SKM-1 treated with dmso at 0.1 percent for 144 hours (cell line): ENCODE measurements around the gene FOXD2.

Experiments
- DNase-seq: peaks from one replicate; lab custom pipeline; 2025; ENCODE audit not compliant: unreplicated experiment; lab: John Stamatoyannopoulos, UW

FOXD2 gene

GRCh38 chr1:47459253-47459788, 21.5 kb downstream of the FOXD2 start:
- DNase-seq, result no peak

GRCh38 chr1:47460040-47460439, 22.2 kb downstream of the FOXD2 start:
- no peak for DNase-seq

- no peak for DNase-seq
Measured at GRCh38 chr1:47460456-47460855, 22.6 kb downstream of the FOXD2 start.

GRCh38 chr1:47465605-47466004, 27.8 kb downstream of the FOXD2 start:
- no peak for DNase-seq

- DNase-seq, result no peak
Measured at GRCh38 chr1:47468709-47469389, 31.0 kb downstream of the FOXD2 start.

GRCh38 chr1:47469390-47469759, 31.5 kb downstream of the FOXD2 start:
- no peak for DNase-seq

- DNase-seq, result no peak
Measured at GRCh38 chr1:47469910-47470309, 32.1 kb downstream of the FOXD2 start.

GRCh38 chr1:47471163-47471562, 33.3 kb downstream of the FOXD2 start:
- no peak for DNase-seq

- DNase-seq, result no peak
Measured at GRCh38 chr1:47474278-47475193, 36.7 kb downstream of the FOXD2 start.

- no peak for DNase-seq
Measured at GRCh38 chr1:47477595-47478080, 39.8 kb downstream of the FOXD2 start.

- no peak for DNase-seq
Measured at GRCh38 chr1:47478090-47478489, 40.2 kb downstream of the FOXD2 start.

GRCh38 chr1:47479664-47480063, 41.8 kb downstream of the FOXD2 start:
- DNase-seq, result no peak

- no peak for DNase-seq
Measured at GRCh38 chr1:47481936-47482335, 44.1 kb downstream of the FOXD2 start.

GRCh38 chr1:47482786-47483185, 44.9 kb downstream of the FOXD2 start:
- no peak for DNase-seq

- no peak for DNase-seq
Measured at GRCh38 chr1:47483651-47484050, 45.8 kb downstream of the FOXD2 start.

- DNase-seq, result no peak
Measured at GRCh38 chr1:47485817-47486216, 48.0 kb downstream of the FOXD2 start.

- no peak for DNase-seq
Measured at GRCh38 chr1:47487332-47487731, 49.5 kb downstream of the FOXD2 start.

- no peak for DNase-seq
Measured at GRCh38 chr1:47487850-47488450, 50.1 kb downstream of the FOXD2 start.
